ENCODE measurements around the gene LEFTY1. TPM values are rescaled to one million over a fixed set of nuclear protein-coding genes. Genes with fewer than 3 reads are reported as not detected.
A peak's percentile ranks its signal among the peaks of the same experiment; 100 is the strongest.

LEFTY1 gene
- total and polyA plus RNA-seq, 2 of the 13 experiments (the other 11 are each of a cell fraction or from before 2014, with no cell fraction given): 0.29 to 0.79 TPM

DNA sequence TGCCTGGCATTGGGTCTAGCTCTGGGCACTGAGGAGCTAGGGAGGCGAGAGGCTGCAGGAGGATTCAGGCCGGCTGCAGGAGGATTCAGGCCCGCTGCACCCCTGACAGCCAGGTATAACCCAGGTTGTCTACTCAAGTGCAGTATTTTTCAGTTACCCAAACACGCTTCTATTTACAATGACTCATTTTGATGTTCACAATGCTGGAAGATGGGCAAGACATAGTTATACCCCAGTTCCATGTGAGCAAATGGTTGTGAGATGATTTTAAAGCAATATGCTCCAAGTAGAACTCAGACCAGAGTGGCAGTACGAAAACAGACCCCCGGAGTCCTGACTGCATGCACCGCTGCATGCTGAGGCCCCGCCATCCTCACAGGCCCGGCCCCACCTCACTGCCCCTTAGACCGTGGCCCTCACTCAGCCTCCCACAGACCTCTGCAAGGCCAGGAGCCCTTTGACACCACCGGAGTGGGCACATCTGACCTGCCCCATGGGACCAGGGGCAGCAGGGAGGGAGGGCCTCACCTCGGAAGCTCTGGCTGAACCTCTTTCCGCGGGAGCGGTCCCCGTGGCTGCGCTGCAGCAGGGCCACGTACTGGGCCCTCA lies 553 bp downstream of the LEFTY1 start (continued):
- TF ChIP-seq ZXDC (CRISPR knock-in tag; IDR thresholded peaks at IDR 0.05): no peak
- TF ChIP-seq, protein P1, sequence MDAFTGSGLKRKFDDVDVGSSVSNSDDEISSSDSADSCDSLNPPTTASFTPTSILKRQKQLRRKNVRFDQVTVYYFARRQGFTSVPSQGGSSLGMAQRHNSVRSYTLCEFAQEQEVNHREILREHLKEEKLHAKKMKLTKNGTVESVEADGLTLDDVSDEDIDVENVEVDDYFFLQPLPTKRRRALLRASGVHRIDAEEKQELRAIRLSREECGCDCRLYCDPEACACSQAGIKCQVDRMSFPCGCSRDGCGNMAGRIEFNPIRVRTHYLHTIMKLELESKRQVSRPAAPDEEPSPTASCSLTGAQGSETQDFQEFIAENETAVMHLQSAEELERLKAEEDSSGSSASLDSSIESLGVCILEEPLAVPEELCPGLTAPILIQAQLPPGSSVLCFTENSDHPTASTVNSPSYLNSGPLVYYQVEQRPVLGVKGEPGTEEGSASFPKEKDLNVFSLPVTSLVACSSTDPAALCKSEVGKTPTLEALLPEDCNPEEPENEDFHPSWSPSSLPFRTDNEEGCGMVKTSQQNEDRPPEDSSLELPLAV (CRISPR knock-in tag; conservative IDR thresholded peaks at IDR 0.05; ENCODE audit: low read depth): no peak
- TF ChIP-seq ZFX (CRISPR knock-in tag; IDR thresholded peaks at IDR 0.05; ENCODE audit: low read depth): 0 out of 2 replicates have a peak, but pooled peaks have one; percentile 33
- TF ChIP-seq FOXC1 (CRISPR knock-in tag; IDR thresholded peaks at IDR 0.05; ENCODE audit: borderline replicate concordance): no peak
- no peak for TF ChIP-seq TCF7L2 (IDR thresholded peaks at IDR 0.05; ENCODE audit: low read depth, low read length)
- TF ChIP-seq RAD21 (CRISPR knock-in tag; IDR thresholded peaks at IDR 0.05): no peak
- TF ChIP-seq, protein P2, sequence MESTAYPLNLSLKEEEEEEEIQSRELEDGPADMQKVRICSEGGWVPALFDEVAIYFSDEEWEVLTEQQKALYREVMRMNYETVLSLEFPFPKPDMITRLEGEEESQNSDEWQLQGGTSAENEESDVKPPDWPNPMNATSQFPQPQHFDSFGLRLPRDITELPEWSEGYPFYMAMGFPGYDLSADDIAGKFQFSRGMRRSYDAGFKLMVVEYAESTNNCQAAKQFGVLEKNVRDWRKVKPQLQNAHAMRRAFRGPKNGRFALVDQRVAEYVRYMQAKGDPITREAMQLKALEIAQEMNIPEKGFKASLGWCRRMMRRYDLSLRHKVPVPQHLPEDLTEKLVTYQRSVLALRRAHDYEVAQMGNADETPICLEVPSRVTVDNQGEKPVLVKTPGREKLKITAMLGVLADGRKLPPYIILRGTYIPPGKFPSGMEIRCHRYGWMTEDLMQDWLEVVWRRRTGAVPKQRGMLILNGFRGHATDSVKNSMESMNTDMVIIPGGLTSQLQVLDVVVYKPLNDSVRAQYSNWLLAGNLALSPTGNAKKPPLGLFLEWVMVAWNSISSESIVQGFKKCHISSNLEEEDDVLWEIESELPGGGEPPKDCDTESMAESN (CRISPR knock-in tag; conservative IDR thresholded peaks at IDR 0.05): no peak
- no peak for TF ChIP-seq STAT5B (CRISPR knock-in tag; IDR thresholded peaks at IDR 0.05)
- 0 out of 2 replicates have a peak, but pooled peaks have one; percentile 24 for TF ChIP-seq ERF (CRISPR knock-in tag; IDR thresholded peaks at IDR 0.05)
- TF ChIP-seq NFRKB (IDR thresholded peaks at IDR 0.05): no peak
- TF ChIP-seq, protein P3, sequence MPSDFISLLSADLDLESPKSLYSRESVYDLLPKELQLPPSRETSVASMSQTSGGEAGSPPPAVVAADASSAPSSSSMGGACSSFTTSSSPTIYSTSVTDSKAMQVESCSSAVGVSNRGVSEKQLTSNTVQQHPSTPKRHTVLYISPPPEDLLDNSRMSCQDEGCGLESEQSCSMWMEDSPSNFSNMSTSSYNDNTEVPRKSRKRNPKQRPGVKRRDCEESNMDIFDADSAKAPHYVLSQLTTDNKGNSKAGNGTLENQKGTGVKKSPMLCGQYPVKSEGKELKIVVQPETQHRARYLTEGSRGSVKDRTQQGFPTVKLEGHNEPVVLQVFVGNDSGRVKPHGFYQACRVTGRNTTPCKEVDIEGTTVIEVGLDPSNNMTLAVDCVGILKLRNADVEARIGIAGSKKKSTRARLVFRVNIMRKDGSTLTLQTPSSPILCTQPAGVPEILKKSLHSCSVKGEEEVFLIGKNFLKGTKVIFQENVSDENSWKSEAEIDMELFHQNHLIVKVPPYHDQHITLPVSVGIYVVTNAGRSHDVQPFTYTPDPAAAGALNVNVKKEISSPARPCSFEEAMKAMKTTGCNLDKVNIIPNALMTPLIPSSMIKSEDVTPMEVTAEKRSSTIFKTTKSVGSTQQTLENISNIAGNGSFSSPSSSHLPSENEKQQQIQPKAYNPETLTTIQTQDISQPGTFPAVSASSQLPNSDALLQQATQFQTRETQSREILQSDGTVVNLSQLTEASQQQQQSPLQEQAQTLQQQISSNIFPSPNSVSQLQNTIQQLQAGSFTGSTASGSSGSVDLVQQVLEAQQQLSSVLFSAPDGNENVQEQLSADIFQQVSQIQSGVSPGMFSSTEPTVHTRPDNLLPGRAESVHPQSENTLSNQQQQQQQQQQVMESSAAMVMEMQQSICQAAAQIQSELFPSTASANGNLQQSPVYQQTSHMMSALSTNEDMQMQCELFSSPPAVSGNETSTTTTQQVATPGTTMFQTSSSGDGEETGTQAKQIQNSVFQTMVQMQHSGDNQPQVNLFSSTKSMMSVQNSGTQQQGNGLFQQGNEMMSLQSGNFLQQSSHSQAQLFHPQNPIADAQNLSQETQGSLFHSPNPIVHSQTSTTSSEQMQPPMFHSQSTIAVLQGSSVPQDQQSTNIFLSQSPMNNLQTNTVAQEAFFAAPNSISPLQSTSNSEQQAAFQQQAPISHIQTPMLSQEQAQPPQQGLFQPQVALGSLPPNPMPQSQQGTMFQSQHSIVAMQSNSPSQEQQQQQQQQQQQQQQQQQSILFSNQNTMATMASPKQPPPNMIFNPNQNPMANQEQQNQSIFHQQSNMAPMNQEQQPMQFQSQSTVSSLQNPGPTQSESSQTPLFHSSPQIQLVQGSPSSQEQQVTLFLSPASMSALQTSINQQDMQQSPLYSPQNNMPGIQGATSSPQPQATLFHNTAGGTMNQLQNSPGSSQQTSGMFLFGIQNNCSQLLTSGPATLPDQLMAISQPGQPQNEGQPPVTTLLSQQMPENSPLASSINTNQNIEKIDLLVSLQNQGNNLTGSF (CRISPR knock-in tag; IDR thresholded peaks at IDR 0.05): no peak
- TF ChIP-seq ZBTB3 (CRISPR knock-in tag; IDR thresholded peaks at IDR 0.05; ENCODE audit: borderline replicate concordance, low read depth): no peak
